K562 (cell line): ENCODE data around the gene TBC1D9.

Experiments
- HDAC1 ChIP-seq, 2 experiments: fragments of 450-650 bp; IDR thresholded peaks; 2 replicates each; pipeline ENCODE4 v1.6.1; 2016 to 2017; ENCODE audit warnings: inconsistent platforms in 1 of 2, mild to moderate bottlenecking in 1 of 2, moderate library complexity in 1 of 2
- HMG20B ChIP-seq: fragments of 250-450 bp; sonication (Bioruptor Pico); IDR thresholded peaks from 2 replicates; pipeline ENCODE4 v1.5.0; 2021; ENCODE audit warnings: mild to moderate bottlenecking
- NCOR1 ChIP-seq: fragments of 450-650 bp; IDR thresholded peaks from 2 replicates; pipeline ENCODE4 v1.6.1; 2016; ENCODE audit warnings: mild to moderate bottlenecking, moderate library complexity
- POLR2A ChIP-seq: fragments of 450-650 bp; conservative IDR thresholded peaks from 2 replicates; pipeline ENCODE4 v1.6.1; 2016
- TRIM24 ChIP-seq, 2 experiments: fragments of 450-650 bp; IDR thresholded peaks; 2 replicates each; pipeline ENCODE4 v1.6.1; 2016
- ZNF12 ChIP-seq: sonication (generic); formaldehyde crosslinking; IDR thresholded peaks from 2 replicates; pipeline ENCODE4 v1.4.0; 2020; ENCODE audit warnings: mild to moderate bottlenecking, missing genetic modification reagents
- ZNF436 ChIP-seq: fragments of 250-450, 450-650 bp; sonication (Bioruptor Pico); formaldehyde crosslinking; IDR thresholded peaks from 2 replicates; pipeline ENCODE4 v1.7.0; 2020; ENCODE audit warnings: mild to moderate bottlenecking

DNA sequence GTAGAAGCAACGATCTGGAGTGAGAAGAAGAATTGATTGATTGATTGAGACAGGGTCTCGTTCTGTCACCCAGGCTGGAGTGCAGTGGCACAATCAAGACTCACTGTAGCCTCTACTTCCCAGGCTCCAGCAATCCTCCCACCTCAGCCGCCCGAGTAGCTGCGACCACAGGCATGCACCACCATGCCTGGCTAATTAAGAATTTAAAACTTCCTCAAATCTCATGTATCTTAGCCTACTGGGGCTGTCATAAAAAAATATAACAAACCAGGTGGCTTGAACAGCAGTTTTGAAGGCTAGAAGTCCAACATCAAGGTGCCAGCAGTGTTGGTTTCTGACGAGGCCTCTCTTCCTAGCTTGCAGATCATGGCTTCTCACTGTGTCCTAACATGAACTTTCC, 18.3 kb upstream of the TBC1D9 start:
- TF ChIP-seq TRIM24 (IDR thresholded peaks at IDR 0.05): no peak
- TF ChIP-seq POLR2A: no peak
- TF ChIP-seq HMG20B (CRISPR knock-in tag): no peak
- no peak for TF ChIP-seq NCOR1
- TF ChIP-seq ZNF436: no peak
- no peak for TF ChIP-seq HDAC1 (IDR thresholded peaks at IDR 0.05)
- TF ChIP-seq ZNF12 (CRISPR knock-in tag): no peak
